22Rv1 (cell line): ENCODE results near the gene CMTM8.

Experiments used
- ZFX ChIP-seq: fragments of 450-650 bp; IDR thresholded peaks from 2 replicates; pipeline ENCODE4 v1.6.1; 2017; ENCODE audit warnings: antibody characterized with exemption, borderline replicate concordance
- TF ChIP-seq, protein P1 (sequence below): fragments of 450-650 bp; IDR thresholded peaks from 2 replicates; pipeline ENCODE4 v1.5.1; 2017; ENCODE audit warnings: mild to moderate bottlenecking

DNA sequence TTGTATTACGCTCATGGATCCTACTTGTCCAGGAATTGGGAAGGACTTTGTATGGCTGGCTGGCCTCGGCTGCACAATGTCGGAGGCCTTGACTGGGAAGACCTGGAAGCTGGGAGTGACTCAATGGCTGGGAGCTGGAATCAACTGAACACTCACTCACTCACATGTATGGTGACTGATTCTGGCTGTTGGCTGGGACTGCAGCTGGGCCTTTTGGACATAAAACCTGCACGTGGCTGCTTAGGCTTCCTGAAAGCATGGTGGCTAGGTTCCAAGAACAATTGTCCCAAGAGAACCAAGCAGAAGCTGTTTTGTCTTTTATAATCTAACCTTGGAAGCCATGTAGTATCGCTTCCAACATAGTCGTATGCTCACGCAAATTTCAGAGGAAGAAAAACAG is 38.0 kb upstream of the CMTM8 start:
- TF ChIP-seq, protein P1, sequence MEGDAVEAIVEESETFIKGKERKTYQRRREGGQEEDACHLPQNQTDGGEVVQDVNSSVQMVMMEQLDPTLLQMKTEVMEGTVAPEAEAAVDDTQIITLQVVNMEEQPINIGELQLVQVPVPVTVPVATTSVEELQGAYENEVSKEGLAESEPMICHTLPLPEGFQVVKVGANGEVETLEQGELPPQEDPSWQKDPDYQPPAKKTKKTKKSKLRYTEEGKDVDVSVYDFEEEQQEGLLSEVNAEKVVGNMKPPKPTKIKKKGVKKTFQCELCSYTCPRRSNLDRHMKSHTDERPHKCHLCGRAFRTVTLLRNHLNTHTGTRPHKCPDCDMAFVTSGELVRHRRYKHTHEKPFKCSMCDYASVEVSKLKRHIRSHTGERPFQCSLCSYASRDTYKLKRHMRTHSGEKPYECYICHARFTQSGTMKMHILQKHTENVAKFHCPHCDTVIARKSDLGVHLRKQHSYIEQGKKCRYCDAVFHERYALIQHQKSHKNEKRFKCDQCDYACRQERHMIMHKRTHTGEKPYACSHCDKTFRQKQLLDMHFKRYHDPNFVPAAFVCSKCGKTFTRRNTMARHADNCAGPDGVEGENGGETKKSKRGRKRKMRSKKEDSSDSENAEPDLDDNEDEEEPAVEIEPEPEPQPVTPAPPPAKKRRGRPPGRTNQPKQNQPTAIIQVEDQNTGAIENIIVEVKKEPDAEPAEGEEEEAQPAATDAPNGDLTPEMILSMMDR: no peak
- no peak for TF ChIP-seq ZFX
